Mammary epithelial cell (primary cell): Measurements from ENCODE around the gene BSND.

Experiments
- CTCF ChIP-seq, 2 donors: IDR thresholded peaks in 1 of 2; conservative IDR thresholded peaks in 1 of 2; 2 replicates each; pipeline ENCODE4 v1.5.1; 2011 to 2012; ENCODE audit warnings: inconsistent platforms in 2 of 2, low read length in 2 of 2, mild to moderate bottlenecking in 2 of 2, control low read depth in 1 of 2, low read depth in 1 of 2; ENCODE audit not compliant: insufficient read depth in 1 of 2; ENCODE audit errors: extremely low read depth in 1 of 2
- EZH2 ChIP-seq: IDR thresholded peaks from 2 replicates; pipeline ENCODE4 v1.6.1; 2012; ENCODE audit warnings: low read length, inconsistent platforms, borderline replicate concordance

GRCh38 chr1:55034476-55035133, 35.9 kb downstream of the BSND start:
- no peak for TF ChIP-seq CTCF (conservative IDR thresholded peaks at IDR 0.05 in 1 of 2, IDR thresholded peaks at IDR 0.05 in 1 of 2; ENCODE audit: extremely low read depth in 1 of 2, insufficient read depth in 1 of 2, low read depth in 1 of 2, low read length in 2 of 2)
- no peak for TF ChIP-seq EZH2
